PC-3 (cell line): ENCODE measurements around the gene AIFM3.

Experiments used
- CTCF ChIP-seq: fragments of 300-600 bp; sonication (generic); conservative IDR thresholded peaks from 2 replicates; pipeline ENCODE4 v1.5.1; 2017; ENCODE audit warnings: antibody characterized with exemption, low read depth, mild to moderate bottlenecking, low read length
- EZH2 ChIP-seq: fragments of 300-600 bp; sonication (generic); IDR thresholded peaks from one replicate; pipeline ENCODE4 v1.6.1; 2017; ENCODE audit warnings: antibody characterized with exemption, mild to moderate bottlenecking, low read length; ENCODE audit not compliant: unreplicated experiment

GRCh38 chr22:21014726-21015465, 47.8 kb downstream of the AIFM3 start, which contains the start of gene P2RX6:
- TF ChIP-seq EZH2 (no peak), CTCF (no peak)
